ENCODE results near the gene MSANTD1. TPM values are rescaled to one million over a fixed set of nuclear protein-coding genes. Genes with fewer than 3 reads are reported as not detected.

Gene MSANTD1
- total and polyA plus RNA-seq, 10 of the 15 experiments (the other 5 are each of a cell fraction or from before 2014, with no cell fraction given), result 0.07 to 0.87 (median 0.22) TPM; not detected in 2

- TF ChIP-seq ZBTB40 (IDR thresholded peaks at IDR 0.05; ENCODE audit: borderline replicate concordance) (no peak), MEF2A (IDR thresholded peaks at IDR 0.05; ENCODE audit: insufficient read depth, low read depth, low read length) (no peak), NBN (IDR thresholded peaks at IDR 0.05) (no peak), POLR2AphosphoS5 (IDR thresholded peaks at IDR 0.05; ENCODE audit: low read length) (no peak), ELK1 (IDR thresholded peaks at IDR 0.05; ENCODE audit: low read depth, low read length) (no peak), SMAD1 (IDR thresholded peaks at IDR 0.05; ENCODE audit: low read depth, partially characterized antibody) (no peak), ASH2L (IDR thresholded peaks at IDR 0.05; ENCODE audit: borderline replicate concordance, low read depth) (no peak)
Observed at GRCh38 chr4:3254302-3255131, 5.6 kb downstream of the MSANTD1 start (continued).
